GM21390 (cell line): ENCODE measurements around the gene CAST.
"Not testable (repeated sequence)": the region's sequence is repeated elsewhere in the genome, so short reads cannot be mapped to it uniquely, and the experiment has no call there.

Experiments used
- ATAC-seq: cut with Tn5 transposase; IDR thresholded peaks from one replicate; pipeline ENCODE4 v1.9.1; 2021; ENCODE audit not compliant: unreplicated experiment

The CAST gene

GRCh38 chr5:96742538-96742937, 80.4 kb downstream of the CAST start:
- no peak for ATAC-seq

- ATAC-seq = no peak
These were observed 81.0 kb downstream of the CAST start for GRCh38 chr5:96743065-96743768.

GRCh38 chr5:96743805-96744204, 81.6 kb downstream of the CAST start:
- no peak for ATAC-seq

DNA sequence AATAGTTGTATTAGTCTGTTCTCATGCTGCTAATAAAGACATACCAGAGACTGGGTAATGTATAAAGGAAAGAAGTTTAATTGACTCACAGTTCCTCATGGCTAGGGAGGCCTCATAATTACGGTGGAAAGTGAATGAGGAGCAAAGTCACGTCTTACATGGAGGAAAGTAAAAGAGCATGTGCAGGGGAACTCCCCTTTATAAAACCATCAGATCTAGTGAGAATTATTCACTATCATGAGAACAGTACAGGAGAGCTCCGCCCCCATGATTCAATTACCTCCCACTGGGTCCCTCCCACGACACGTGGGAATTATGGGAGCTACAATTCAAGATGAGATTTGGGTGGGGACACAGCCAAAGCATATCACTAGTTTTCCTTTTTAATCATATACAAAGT, 82.0 kb downstream of the CAST start:
- not testable (repeated sequence) for ATAC-seq

DNA sequence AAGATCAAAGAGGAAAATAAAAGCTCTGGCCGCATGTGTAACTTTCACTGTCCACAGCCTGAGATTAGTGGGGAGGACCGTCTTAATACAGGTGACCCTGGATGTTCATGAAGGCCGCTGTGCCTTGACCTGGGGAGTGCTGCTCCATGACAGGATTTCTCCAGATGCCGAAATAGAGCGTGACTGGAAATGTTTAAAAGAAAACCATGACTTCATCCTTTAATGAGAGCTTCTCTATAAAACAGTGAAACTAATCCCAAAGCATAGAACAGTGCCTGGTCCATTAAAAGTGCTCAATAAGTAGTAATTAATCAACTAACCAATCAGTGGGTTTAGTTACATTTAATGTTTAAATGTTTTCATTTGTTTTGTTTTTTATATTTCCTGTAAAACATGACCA, 82.8 kb downstream of the CAST start:
- no peak for ATAC-seq

DNA sequence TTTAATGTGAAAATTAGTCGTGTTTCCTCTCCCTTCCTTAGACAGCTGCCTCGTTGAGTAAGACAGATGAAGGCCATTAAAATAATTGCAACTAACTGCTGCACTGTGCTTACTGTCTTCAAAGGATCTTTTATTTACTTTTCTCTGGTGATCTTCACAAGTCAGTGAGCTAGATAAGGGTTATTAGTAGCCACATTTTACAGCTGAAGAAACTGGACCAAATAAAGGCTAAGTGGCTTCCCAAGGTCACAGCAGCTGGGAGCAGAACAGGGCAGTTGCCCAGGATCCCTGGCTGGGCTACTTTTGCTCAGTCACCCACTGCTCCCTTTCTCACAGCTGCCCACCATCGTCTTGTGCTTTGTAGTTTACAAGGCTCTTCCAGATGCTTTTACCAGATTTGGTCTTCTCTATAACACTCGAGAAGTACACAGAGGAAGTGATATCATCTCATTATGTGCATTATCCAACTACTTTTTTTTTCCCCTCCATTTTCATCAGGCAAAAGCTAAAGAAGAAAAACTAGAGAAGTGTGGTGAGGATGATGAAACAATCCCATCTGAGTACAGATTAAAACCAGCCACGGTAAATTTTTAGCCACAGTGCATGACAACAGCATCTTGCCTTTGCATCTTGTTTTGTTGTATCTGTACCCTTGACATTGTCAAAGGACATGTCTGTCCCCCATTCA, 83.8 kb downstream of the CAST start:
- no peak for ATAC-seq

GRCh38 chr5:96747720-96748119, 85.5 kb downstream of the CAST start:
- no peak for ATAC-seq

DNA sequence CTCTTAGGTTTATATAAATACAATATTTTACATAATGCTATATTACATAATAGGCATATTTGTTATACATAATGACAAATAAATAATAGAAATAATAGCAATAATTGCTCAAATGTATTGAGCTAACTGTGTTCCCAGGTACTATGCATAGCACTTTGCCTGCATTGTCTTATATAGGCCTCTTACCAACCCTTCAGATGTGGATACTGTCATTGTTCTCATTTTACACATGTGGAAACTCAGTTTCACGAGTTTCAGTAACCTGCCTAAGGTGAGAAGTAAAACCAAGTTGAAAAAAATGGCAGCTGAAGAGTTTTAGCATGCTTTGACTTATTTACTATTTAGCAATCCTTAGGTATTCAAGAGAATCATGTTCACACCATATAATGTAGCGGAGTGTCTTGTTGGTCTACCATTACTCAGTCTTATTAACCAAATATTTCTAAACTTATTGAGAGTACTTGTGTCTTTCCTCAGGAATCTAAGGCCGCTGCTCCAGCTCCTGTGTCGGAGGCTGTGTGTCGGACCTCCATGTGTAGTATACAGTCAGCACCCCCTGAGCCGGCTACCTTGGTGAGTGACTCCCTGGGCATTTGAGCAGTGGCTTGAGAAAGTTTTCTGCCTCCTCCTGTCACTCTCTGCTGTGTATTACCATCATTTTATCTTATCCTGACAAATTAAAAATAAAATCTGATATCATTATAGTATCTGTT, 88.1 kb downstream of the CAST start:
- ATAC-seq = no peak

- ATAC-seq = no peak
These were observed 89.3 kb downstream of the CAST start for GRCh38 chr5:96751203-96752169.

DNA sequence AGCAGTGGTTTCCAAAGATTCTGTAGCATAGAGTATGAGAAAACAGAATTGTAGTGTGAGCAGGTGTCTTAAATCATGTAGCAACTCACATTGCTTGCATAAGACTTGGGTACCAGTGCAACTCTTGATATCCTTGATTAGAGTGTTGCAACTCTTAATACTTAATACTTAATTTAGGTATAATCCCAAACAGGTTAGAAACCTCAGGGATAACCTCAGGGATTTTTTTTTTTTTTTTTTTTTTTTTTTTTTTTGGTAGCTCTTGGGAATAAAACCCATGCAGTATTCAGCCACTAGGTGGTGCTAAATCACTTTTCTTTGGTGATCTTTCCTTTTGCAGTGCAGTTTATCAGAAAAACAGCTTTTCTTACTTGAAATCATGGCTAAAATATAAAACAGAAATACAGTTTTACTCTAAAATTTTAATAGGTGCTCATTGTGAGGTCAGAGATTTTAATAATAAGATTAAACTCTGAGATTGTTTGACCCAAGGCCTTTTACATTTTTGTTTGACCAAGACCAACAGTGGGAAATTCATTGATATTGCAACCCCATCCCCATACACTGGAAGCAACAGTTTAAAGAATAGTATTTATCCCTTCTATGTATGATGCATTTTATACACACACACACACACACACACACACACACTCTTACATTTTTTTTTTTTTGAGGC, 90.3 kb downstream of the CAST start:
- no peak for ATAC-seq

- no peak for ATAC-seq
These were observed 90.8 kb downstream of the CAST start for GRCh38 chr5:96753017-96753397.

- ATAC-seq = no peak
These were observed 91.7 kb downstream of the CAST start for GRCh38 chr5:96753848-96754247.

DNA sequence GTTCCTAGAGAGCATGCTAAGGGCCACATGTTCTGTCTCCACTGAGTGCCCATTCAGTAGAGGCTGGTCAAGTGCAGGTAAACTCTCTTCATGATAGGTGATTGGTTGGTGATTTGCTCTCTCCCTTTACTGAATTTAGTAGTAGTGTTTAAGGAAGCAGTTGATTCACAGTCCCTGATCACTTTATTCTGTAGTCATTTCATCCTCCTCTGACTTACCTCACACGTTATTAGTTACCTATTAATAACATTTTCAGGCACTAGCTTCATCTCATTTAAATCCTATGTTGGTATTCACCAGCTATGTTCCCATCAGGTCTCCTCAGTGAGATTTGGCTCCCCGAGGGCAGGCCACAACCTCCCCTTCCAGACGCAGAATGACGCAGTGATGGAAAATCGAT, 93.7 kb downstream of the CAST start:
- ATAC-seq = no peak

- ATAC-seq = no peak
These were observed 94.8 kb downstream of the CAST start for GRCh38 chr5:96756985-96757384.

GRCh38 chr5:96758621-96759020, 96.4 kb downstream of the CAST start:
- no peak for ATAC-seq

DNA sequence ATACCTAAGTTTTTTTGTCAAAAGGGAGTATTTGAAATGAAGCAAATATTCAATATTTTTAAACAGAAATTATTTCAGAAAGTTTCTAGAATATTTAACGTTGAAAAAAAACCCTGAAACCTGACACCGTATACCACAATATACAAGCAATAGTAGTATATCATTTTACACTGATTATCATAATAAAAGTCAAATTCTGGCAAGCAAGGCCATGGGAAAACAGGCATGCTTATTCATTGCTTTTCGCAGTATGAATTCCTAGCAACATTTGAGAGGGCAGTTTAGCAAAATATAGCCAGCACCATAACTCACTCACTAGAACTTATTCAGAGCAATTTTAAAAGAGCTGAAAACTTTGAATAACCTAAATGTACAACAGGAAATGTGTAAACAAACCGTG, 99.4 kb downstream of the CAST start:
- ATAC-seq = no peak

DNA sequence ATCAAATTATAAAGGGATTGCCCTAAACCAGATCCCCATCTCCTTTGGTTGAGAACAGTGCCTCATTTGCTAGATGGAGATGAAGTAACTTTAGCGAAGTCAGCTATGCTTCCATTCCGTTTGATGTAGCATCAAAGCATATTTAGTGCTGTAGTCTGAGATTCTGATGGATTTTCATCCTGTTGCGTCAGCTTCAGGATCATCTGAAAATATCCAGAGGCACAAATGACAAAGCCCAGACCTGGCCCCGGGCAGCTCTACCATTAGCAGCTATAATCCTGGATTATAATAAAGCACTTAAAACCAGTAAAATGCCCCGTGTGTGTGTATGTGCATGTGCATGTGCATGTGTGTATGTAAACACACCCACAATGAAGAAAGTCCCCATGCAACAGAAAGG, 100.8 kb downstream of the CAST start:
- ATAC-seq = no peak

- no peak for ATAC-seq
These were observed 102.9 kb downstream of the CAST start for GRCh38 chr5:96765043-96765442.

DNA sequence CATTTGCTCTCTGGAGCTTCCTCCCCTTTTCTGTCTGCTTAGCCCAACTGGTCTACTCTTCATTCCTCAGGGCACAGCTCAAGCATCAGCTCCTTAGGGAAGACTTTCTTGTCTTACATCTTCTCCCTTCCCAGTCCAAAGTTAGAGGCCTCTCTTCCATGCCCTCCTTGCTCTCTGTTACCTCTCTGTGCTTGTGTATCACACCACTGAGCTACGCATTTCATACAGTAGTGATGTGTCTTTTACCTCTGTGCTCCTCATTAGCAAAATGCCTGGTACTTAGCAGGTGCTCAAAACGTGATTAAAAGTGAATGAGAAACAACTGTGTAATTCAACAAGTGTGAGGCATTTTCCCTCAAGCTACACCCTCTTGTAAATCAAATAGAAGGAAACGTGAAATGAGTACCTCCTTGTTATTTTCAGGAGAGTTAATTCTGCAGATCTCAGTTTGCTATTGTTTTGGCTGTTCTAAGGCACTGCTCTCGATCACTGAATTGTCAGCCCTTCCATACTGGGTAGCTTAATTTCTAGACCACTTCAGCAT, 106.6 kb downstream of the CAST start:
- ATAC-seq = no peak

- no peak for ATAC-seq
These were observed 109.2 kb downstream of the CAST start for GRCh38 chr5:96771395-96771794.
